CD4-positive, alpha-beta T cell treated with Interleukin-15 for 4 hours (primary cell): Measurements from ENCODE around the gene PER2.
"Not testable (repeated sequence)": the region's sequence is repeated elsewhere in the genome, so short reads cannot be mapped to it uniquely, and the experiment has no call there.

Experiments
- DNase-seq: peaks from one replicate; pipeline ENCODE4 v3.0.0-alpha.2; 2020; ENCODE audit warnings: low spot score

PER2 gene

GRCh38 chr2:238287737-238288649 is at the start of gene PER2:
Gene PER2, minus strand, starts transcription at chr2:238288610. Its CDS starts 10,674 bp downstream, at chr2:238277936.
- DNase-seq: peak; percentile 36

- DNase-seq: no peak
These were observed 49.4 kb upstream of the PER2 start for GRCh38 chr2:238337846-238338245.

GRCh38 chr2:238336793-238337444 is 48.5 kb upstream of the PER2 start:
- no peak for DNase-seq

GRCh38 chr2:238336151-238336550 is 47.7 kb upstream of the PER2 start:
- no peak for DNase-seq

- DNase-seq: not testable (repeated sequence)
These were observed 47.2 kb upstream of the PER2 start for GRCh38 chr2:238335591-238335990.

- no peak for DNase-seq
These were observed 46.5 kb upstream of the PER2 start for GRCh38 chr2:238334885-238335284.

- DNase-seq: no peak
These were observed 43.5 kb upstream of the PER2 start for GRCh38 chr2:238331916-238332315.

- no peak for DNase-seq
These were observed 42.0 kb upstream of the PER2 start for GRCh38 chr2:238330391-238330790.

GRCh38 chr2:238327751-238328150 is 39.3 kb upstream of the PER2 start:
- DNase-seq: no peak

GRCh38 chr2:238326801-238327365 is 38.5 kb upstream of the PER2 start:
- no peak for DNase-seq

- no peak for DNase-seq
These were observed 37.3 kb upstream of the PER2 start for GRCh38 chr2:238325694-238326093.

- DNase-seq: not testable (repeated sequence)
These were observed 35.8 kb upstream of the PER2 start for GRCh38 chr2:238324248-238324647.

GRCh38 chr2:238322001-238322411 is 33.6 kb upstream of the PER2 start:
- no peak for DNase-seq

GRCh38 chr2:238321467-238321866 is 33.1 kb upstream of the PER2 start:
- no peak for DNase-seq

- DNase-seq: no peak
These were observed 32.4 kb upstream of the PER2 start for GRCh38 chr2:238320648-238321281.

GRCh38 chr2:238320246-238320647 is 31.8 kb upstream of the PER2 start, which contains the start of gene TRAF3IP1:
Gene TRAF3IP1, plus strand, starts transcription at chr2:238320518. Its CDS starts 145 bp downstream, at chr2:238320663.
- DNase-seq: peak; percentile 82

GRCh38 chr2:238315031-238315595 is 26.7 kb upstream of the PER2 start:
- no peak for DNase-seq

- DNase-seq: no peak
These were observed 26.2 kb upstream of the PER2 start for GRCh38 chr2:238314576-238314975.

- no peak for DNase-seq
These were observed 25.6 kb upstream of the PER2 start for GRCh38 chr2:238313991-238314350.

GRCh38 chr2:238313289-238313990 is 25.0 kb upstream of the PER2 start:
- no peak for DNase-seq

- DNase-seq: not testable (repeated sequence)
These were observed 22.3 kb upstream of the PER2 start for GRCh38 chr2:238310721-238311120.
